Activated CD8-positive, alpha-beta memory T cell treated with anti-CD3 and anti-CD28 coated beads, Interleukin-2, amount 50 U/mL, for 4 hours (primary cell): ENCODE data around the gene WDR77.
A peak's percentile ranks its signal among the peaks of the same experiment; 100 is the strongest.

ENCODE experiments used
- DNase-seq: peaks from one replicate; pipeline ENCODE4 v3.0.0-alpha.2; 2020

Gene WDR77

DNA sequence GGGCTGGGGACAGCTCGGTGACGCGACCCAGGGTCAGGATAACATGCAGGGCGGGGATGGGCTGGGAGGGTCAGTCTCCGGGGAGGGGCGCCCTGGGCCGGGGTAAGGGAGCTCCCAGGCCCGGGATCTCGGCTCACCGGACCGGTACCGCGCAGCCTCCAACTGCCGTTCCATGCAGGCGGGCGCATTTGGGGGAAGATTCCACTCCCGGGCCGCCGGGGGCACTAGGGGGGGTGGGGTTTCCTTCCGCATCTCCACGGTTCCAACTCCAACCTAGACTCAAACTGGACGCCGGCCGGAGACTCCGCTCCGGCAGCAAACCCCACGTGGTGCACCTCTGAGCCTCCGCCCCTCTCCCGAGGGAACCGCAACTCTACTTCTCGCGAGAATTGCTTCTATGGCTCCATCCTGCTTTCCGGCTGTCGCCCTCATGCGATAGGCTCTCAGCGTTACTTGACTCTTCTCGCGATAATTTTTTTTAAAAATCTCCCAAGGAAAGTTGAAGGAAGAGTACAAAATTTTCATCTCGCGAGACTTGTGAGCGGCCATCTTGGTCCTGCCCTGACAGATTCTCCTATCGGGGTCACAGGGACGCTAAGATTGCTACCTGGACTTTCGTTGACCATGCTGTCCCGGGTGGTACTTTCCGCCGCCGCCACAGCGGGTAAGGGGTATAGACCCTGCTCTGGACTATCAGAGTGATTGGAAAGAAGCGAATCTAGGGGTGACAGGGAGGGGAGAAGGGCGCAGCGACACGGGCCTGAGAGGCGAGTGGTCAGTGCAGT, at the start of gene WDR77, which contains the start of gene ATP5PB:
Gene WDR77, minus strand, starts transcription at position 339 of the 785 bp plus-strand sequence. Its CDS starts 87 bp downstream, at position 252.
Gene ATP5PB, plus strand, starts transcription at position 547 of the 785 bp plus-strand sequence. Its CDS starts 78 bp downstream, at position 625.
- peak; percentile 86 for DNase-seq

DNA sequence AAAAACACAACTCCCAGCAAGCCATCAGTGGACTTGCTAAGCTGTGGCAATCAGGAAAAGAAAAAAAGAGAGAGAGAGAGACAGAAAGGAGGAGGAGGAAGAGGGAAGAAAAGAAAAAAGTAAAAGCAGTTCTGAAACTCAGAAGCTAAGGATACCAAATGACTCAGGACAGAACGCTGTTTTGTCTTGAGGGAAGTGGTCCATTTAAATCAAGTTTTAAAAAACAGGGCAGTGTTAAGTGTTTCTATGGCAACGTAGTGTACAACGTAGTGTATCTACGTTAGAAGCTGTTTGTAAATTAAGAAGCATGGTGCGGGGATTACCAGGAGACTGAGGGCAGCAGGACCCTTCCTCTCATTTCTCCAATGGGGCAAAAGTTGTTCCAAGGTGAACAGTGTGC, 48.5 kb upstream of the WDR77 start:
- DNase-seq = no peak

DNA sequence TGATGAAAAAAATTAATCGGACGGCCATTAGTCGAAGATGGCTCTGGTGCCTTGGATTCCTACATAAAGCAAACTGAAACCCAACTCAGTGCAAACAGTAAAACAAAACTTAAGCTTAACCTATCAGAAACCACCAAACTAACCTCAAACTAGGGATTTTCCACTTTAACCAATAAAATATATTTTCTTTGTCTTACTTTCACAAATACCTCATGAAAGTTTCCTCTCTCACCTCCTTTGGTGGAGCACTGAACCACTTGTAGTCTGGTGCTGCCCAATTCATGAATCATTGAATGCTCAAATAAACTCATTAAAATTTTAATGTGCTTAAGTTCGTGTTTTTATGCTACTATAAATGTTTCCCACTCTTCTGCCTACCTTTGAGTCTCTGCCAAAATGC, 47.3 kb upstream of the WDR77 start:
- no peak for DNase-seq

DNA sequence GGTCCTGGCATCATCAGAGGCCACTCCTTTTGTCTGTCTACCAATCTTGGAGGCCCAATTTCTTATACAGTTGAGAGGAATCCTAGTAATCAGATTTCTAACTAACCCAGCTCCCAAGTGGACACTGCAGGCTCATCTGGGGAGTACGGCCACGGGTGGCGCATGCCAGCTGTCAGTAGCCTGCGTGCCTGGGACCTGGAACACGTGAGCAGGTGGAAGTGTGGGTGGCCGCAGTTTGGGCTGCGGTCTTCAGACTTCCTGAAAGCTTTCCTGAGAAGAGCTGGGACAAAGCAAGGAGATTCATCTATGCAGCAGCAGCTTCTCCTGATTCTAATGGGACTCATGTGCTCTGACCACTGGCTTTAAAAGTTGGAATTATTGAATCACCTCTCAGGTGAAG, 42.0 kb upstream of the WDR77 start:
- no peak for DNase-seq

DNA sequence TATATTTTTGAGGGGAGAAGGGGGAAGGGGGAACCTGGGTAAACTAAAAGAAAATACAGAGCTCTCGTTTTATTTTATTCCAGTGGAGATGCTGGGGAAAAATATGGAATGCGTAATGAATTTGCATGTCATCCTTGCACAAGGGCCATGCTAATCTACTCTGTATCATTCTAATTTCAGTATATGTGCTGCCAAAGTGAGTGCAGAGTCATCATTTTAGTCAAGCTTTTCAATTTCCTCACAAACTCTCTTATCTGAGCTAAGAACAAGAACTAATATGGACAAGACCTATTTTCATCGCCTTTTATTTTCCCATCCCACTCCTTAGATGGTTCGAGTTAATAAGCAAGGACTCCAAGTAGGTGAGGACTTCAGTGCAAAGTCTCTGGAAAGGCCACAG, 41.2 kb upstream of the WDR77 start:
- no peak for DNase-seq

DNA sequence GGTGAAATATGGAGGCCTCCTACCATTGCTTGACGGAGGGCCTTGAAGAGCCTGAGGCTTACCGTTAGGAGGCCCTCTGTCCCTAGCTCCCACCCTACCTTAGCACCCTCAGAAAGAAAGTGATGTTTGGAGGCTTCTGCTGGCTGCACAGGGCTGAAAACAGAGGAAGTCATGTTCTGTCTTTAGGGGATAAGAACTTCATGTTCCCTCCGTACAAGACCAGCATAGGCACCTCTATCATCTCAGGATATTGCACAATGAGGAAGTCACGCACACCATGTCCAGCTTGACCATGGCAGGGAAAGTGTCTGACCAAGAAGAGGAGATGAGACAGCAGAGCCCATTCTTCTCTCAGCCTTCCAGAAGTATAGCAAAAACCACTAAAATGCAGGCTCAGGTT, 40.5 kb upstream of the WDR77 start:
- DNase-seq = no peak

DNA sequence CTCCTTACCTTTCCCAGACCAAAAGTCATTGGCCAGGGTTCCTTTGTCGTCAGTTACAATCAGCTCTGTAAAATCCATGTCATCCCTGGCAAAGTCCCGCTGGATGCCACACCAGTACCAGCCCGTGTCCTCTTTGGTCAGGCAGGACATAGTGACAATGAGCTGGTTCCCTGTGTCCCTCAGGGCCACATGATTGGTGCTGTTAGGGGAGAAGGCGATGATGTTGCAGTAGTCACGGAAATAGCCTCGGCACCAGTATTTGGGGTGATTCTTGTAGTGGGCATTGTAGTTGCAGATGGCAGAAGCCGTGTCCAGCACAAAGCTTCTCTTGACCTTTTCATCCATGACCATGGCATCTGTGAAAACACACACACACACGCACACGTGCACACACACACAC, 39.6 kb upstream of the WDR77 start:
- no peak for DNase-seq

DNA sequence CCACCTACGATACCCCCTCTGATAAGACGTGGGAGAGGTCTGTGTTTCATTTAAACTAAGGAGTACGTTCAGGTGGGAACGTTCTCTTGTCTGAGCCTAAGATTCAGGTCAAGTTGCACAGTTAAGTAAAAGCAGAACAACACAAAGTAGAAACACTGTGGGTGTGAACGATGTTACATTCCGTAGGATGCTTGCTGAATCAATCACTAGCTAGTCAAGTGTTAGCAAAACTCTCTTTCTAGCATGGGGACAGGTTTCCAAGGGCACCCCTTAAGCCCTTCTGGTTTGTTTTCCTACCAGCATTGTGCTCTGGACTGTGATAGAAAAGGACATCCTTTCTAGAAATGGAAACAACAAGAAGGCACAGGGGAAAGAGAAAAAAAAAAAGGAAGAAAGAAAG, 38.1 kb upstream of the WDR77 start:
- no peak for DNase-seq

DNA sequence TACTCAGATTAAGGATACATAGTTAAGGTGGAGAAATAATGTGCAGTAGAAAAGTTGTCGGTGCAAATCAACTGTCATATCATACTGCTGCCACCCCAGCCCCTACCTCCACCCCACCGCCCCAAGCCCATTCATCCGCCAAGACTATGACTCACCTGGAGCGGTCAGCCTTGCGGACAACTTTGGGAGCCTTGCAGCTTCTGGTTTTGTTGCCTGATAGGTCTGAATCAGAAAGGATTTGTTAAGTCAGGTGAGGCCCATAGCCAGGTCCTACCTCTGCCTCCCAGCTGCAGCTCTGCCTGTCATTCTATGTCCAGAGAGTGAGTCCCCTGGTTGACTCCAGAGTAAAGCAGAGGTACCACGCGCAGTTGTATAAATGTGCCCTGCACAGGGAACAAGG, 37.4 kb upstream of the WDR77 start:
- no peak for DNase-seq

DNA sequence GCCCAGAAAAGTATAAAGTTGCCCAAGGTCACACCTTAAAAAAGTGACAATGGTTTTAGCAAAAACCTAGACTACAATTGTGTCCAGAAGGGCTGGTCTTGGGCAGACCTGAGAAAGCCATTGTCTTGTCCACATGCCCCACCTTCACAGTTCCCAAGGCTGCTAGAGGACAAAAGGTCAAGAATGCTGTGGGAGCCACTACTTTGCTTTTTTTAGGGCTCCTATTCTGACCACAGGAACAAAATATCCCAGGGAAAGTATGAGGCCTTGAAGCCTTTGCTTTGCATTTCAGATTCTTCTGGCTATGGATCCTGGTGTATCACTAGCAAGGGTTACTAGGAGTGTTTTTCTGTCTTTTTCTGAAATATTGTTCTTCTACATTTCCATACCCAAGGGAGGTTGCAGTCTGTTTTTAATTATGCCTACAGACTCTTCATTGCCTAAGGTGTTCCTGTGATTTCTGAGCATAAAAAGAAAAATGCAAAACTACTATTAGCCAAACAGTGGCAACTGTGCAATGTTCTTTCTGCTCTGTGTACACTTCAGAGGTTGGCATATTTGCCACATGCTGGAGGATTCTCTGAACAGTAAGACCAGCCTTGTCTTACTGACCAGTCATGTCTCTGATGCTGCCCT, 35.5 kb upstream of the WDR77 start:
- DNase-seq = no peak

DNA sequence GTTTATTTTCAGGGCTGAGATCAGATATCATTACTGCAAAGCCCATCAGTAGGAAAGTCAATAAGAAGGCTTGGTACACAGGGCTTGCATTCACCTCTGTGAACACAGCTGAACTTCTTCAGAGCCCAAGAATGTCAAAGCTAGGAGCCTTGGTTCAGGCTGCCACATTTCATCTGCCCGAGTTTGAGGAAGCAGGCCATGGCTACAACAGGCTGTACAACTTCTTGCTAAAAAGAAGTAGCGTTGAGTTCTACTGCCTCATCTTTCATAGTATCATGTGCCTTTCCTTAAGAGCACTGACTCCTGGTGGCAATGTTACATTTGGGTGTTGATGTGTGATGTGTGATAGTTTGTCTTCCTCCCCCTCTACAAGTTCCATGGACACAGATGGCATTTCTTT, 34.8 kb upstream of the WDR77 start:
- no peak for DNase-seq

DNA sequence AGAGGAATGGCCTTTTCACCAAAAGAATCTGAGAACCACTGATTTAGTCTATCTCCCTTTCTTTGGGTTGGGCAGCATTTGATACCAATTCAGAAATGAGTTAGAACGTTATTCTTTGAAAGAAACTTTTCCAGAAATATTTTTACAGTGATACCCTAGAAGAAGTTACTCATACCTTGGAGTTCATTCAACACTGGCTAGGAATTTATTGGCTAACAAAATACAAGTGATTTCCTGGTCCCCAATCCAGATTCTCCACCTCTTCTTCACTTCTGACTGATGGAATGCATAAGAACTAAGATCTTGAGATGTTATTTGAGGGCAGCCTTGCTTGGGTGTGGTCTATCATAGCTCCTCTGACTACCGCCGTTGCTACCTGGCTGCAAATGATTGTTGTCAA, 34.1 kb upstream of the WDR77 start:
- DNase-seq = no peak

DNA sequence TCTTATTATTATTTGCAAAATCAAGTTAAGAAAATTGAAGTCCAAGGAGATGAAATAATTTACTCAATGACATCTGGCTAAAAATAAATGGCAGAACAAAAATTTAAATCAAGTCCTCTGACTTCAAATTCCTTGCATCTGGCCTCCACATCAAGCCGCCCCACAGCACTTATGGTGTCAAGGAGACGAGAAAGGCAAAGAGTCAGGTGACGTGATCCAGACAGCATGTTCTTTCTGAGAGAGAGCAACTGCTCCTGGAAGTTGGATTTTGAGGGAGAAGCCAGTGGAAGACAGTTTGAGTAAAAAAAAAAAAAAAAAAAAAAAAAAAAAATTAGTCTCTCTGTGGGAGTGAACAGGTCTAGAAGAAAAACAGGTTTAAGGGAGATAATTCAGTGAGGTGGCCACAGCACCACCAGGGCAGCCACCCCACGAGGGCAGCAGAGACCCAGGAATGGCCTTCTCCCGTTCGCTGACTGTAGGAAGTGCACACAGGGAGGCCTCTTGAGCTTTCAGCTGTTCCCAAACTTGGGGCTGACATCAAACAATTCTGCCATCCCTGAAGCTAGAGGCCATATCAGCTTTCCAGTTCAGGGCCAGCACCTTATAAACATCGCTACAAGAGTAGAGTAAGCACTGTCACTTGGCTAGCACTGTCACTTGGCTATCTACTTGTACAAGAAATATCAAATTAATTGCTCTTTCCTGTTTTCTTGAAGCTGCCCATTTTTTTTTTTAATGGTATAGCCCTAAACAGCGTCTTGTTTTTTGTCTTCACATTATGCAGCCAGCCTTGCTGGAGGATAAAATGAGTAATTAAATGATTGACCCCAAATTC, 32.5 kb upstream of the WDR77 start:
- peak; percentile 55 for DNase-seq

DNA sequence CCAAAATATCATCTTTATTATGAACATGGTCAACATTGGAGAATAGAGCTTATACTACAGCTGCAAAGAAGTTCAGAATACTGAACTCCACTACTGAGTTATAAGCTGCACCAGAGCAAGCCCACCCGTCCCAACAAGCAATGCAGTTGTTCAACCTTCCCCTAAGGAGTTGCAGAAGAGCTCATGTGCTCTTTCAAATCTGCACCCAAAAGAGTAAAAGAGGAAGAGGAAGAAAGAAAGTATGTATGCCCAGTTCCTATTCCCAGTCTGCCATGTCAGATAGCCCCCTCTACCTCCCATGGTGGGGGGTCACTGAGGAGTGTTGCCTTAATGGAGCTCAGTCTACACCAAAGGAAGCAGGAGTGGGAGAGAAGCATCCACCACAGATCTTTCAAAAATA, 31.6 kb upstream of the WDR77 start:
- DNase-seq = no peak

DNA sequence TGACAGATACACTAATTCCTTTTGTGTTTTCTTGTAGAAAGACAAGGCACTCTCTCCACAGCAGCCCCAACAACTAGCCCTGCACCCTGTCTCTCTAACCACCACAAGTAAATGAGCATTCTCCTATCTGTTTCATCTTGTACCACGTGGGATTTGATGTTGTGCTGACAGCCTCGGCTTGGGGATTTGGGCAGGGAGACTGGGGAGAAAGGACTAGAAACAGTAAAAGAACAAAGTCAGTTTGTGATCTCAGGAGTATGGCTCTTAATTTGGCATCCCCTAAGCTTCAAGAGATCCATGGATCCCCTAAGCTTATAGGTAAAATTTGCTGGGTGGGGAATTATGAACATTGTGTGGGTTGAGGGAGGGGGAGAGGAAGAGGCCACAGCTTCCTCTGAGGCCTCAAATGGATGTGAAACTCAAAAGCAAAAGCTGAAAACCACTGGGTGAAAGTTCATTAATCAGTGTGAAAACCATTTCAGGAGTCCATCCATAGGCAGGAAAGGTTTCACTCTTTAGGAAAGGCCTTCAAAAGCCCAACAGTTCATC, 27.8 kb upstream of the WDR77 start:
- DNase-seq = no peak

DNA sequence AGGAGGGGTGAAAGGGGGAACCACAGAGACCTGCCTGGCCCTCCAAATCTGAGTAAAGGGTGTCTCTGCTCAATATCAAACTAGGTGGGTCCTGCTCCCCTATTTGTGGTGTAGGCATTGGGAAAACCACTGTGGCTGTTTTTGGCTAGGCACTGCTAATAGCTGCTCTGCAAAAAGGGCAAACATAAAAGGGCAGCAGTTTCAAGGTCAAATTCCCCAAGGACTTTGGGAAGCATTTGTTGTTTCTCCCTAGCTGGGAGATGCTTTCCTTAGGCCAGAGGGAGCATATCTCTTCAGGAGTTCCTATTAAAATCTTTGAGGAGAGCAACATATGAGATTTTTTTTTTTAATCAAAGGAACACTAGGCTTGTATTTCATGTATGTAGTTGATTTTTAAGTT, 27.2 kb upstream of the WDR77 start:
- no peak for DNase-seq

DNA sequence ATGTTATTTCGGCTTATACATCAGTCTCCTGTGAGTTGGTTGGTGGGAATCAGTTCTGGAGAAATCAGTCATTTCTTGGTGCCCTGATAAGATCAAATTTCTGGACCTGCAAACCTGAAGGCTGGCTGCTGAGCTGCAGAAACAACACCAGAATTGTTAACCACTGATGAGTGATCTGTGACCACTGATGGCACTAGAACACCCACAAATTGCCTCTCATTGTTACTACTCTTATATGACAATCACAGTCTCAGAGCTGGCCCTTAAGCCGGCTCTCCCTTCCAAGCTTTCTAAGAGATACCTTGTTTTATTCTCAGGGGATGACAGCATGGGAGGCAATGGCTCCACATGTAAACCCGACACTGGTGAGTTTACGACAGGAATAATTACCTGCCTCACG, 26.6 kb upstream of the WDR77 start:
- no peak for DNase-seq

DNA sequence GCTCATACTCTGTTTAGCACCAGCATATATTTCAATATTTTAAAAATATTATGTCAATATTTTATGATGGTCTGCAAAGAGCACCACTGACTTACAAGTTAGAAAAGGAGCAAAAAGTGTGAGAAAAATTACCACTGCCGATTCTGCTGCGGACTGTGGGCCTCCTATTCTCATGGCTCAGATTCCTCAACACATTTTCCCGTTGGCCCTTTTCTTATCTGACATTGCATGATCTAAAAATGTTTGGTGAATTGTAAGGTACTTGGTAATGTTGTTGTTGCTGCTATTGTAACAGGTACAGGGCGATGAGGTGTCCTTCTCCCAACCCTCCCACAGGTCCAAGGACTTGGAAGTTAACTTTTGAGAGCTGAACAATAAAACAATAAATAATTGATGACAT, 25.5 kb upstream of the WDR77 start:
- no peak for DNase-seq

DNA sequence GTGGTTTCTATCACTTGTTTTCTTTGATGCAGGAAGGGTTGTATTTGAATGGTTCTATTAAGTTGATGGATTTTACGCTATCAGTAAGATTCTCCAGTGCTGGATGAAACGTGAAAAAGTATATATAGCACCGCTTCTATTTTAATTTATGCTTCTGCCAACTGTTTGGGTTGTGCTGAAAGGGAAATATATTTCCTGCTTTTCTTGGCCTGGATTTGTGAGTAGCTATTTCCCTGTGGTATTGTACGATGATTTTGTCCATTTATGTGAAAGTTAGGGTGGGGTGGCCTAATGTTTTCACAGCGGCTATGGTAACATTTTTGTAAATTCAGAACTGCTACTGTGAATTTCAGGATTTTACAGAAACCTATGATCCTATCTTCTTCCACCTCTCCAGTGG, 25.1 kb upstream of the WDR77 start:
- no peak for DNase-seq

DNA sequence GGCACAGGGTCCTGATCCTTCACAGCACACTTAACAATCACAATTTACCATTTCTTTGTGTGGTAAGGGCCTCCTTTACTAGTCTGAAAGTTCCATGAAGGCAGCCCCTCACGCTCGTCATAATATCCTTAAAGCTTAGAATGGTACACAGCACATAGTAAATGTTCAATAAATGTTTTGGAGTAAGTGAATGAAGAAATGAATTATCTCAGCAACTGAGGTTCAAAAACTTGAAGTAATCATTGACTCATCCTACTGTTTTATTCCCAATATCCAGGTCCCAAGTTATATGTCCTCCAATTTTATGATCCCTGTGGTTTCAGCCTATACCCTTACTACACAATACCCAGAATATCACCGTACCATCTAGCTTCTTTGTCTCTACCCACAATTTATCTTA, 22.5 kb upstream of the WDR77 start:
- DNase-seq = no peak

DNA sequence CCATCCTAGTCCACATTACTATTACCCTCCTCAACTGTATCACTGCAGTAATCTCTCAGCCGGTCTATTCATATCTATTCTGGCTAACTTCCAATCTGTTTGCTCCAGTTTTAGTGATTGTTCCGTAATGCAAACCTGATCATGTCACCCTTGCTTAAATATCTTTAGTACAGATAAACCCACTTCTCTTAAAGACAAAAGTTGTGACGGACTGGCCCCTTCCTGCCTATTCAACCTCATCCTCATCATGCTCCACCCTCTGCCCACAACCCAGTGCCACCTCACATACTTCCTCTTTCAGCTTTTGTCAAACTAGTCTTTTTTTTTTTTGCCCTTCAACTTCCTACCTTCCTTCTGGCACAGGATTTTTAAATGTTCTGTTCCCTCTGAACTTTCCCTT, 22.0 kb upstream of the WDR77 start:
- DNase-seq = peak; percentile 59

DNA sequence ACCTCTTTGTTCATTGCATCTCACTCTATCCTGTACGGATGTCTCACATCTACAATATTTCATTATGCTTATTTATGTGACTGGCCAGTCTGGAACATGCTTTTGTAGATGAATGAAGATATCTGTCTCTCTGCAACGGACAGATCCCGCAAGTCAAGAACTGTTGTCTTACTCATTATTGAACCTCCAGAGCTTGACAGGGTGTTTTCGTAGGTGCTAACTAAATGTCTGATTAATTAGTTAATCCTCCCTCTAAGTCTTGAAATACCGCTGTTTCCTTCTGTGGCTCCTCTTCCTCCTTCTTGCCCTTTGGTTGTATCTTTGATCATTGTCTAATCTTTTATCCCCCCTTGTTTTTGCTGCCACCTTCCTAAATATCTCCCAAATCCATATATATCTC, 21.5 kb upstream of the WDR77 start:
- no peak for DNase-seq

DNA sequence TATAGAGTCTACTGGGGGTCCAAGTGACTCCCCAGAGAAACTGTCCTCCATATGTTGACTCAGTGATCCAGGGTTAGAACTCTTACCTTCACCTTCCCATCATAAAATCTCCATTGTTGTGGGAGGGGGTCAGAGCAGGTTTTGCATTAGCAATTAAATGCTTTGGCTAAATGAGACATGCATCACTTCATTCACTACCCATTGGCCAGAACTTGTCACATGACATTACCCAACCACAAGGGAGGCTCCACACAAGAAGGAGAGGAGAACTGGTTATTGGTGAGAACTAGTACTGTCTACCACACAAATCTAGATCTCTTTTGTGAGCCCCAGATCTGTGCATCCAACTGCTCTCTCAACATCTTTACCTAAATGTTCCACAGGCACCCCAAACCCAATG, 20.5 kb upstream of the WDR77 start:
- no peak for DNase-seq

DNA sequence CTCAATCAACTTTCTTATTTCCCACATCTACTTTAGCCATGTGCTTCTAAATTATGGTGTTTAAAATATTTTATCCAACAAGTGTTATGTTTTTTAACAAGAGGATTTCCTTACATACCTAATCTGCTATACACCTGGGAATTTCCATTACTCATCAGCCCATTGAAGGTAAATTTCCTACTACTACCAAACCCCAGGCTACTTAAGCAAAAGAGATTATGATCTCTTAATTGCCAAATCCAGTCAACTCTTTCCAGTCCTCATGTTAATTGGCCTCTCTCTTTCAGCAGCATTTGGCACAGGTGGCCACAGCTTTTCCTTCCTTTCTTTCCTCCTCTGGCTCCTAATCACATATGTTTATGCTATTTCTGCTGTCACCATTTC, 19.7 kb upstream of the WDR77 start:
- DNase-seq = no peak
